ENCODE data around the gene SH2D7.

DNA sequence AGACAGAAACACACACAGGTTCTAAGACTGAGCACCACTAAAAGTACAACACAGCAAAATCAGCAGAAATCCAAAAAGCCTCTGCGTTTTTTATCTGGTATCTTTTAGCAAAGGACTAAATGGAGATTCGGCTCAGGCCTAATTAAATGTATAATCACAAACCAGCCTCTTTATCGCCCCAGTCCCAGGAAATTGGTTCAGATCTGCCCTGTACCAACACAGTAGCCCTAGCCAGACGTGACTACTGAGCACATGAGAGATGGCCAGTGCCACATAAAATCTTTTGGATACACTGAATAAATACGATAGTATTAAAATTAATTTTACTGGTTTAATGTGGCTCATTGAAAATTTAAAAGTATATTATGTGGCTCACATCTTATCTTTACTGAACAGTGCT lies 34.6 kb upstream of the SH2D7 start:
- no peak for TF ChIP-seq CTCF (optimal IDR thresholded peaks at IDR 0.05 in 1 of 3, IDR thresholded peaks at IDR 0.05 in 1 of 3, conservative IDR thresholded peaks at IDR 0.05 in 1 of 3; ENCODE audit: extremely low read depth in 1 of 3, insufficient read depth in 2 of 3, low read length in 3 of 3)
- TF ChIP-seq EZH2 (IDR thresholded peaks at IDR 0.05; ENCODE audit: low read length): no peak

All from keratinocyte (primary cell).